ENCODE data around the gene QKI.

GRCh38 chr6:163404825-163405265 is 9.7 kb upstream of the QKI start:
- TF ChIP-seq CTCF (IDR thresholded peaks at IDR 0.05; ENCODE audit: insufficient read depth, low read length) = no peak
- peak; percentile 67 for TF ChIP-seq POLR2AphosphoS5 (IDR thresholded peaks at IDR 0.05; ENCODE audit: low read depth)

All from HL-60 (cell line).